Measurements from ENCODE around the gene MMEL1. TPM values are rescaled to one million over a fixed set of nuclear protein-coding genes. Genes with fewer than 3 reads are reported as not detected.

Gene MMEL1
- total and polyA plus RNA-seq, 2 of the 13 experiments (the other 11 are each of a cell fraction or from before 2014, with no cell fraction given) = 0.48 TPM; not detected in 1

GRCh38 chr1:2587071-2587859 lies 45.6 kb downstream of the MMEL1 start (continued):
- TF ChIP-seq KMT2A (CRISPR knock-in tag; IDR thresholded peaks at IDR 0.05) (peak; percentile 40; the same call in 1 of the 2 replicates), ZBTB46 (CRISPR knock-in tag; IDR thresholded peaks at IDR 0.05; ENCODE audit: borderline replicate concordance) (no peak), ZNF709 (CRISPR knock-in tag; IDR thresholded peaks at IDR 0.05) (no peak), ZNF138 (CRISPR knock-in tag; IDR thresholded peaks at IDR 0.05; ENCODE audit: low read depth) (no peak), RBFOX2 (IDR thresholded peaks at IDR 0.05; ENCODE audit: low read depth, low read length) (no peak), NFAT5 (CRISPR knock-in tag; IDR thresholded peaks at IDR 0.05) (peak; percentile 66; the same call in 1 of the 2 replicates), ZFP90 (CRISPR knock-in tag; IDR thresholded peaks at IDR 0.05; ENCODE audit: borderline replicate concordance) (0 out of 2 replicates have a peak, but pooled peaks have one; percentile 33), ZNF776 (CRISPR knock-in tag; IDR thresholded peaks at IDR 0.05) (0 out of 2 replicates have a peak, but pooled peaks have one; percentile 28), CCDC6 (CRISPR knock-in tag; IDR thresholded peaks at IDR 0.05) (no peak), ONECUT2 (CRISPR knock-in tag; IDR thresholded peaks at IDR 0.05) (no peak), SMARCC2 (IDR thresholded peaks at IDR 0.05) (no peak), ZNF274 (CRISPR knock-in tag; IDR thresholded peaks at IDR 0.05) (no peak), PLRG1 (conservative IDR thresholded peaks at IDR 0.05) (no peak), JUNB (CRISPR knock-in tag; IDR thresholded peaks at IDR 0.05; ENCODE audit: borderline replicate concordance) (no peak), ZNF547 (CRISPR knock-in tag; IDR thresholded peaks at IDR 0.05) (no peak), ARNT2 (CRISPR knock-in tag; IDR thresholded peaks at IDR 0.05; ENCODE audit: low read depth) (0 out of 2 replicates have a peak, but pooled peaks have one; percentile 55)
- TF ChIP-seq, protein P1, sequence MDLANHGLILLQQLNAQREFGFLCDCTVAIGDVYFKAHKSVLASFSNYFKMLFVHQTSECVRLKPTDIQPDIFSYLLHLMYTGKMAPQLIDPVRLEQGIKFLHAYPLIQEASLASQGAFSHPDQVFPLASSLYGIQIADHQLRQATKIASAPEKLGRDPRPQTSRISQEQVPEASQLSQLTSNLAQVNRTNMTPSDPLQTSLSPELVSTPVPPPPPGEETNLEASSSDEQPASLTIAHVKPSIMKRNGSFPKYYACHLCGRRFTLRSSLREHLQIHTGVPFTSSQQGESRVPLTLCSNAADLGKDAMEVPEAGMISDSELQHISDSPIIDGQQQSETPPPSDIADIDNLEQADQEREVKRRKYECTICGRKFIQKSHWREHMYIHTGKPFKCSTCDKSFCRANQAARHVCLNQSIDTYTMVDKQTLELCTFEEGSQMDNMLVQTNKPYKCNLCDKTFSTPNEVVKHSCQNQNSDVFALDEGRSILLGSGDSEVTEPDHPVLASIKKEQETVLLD (CRISPR knock-in tag; IDR thresholded peaks at IDR 0.05; ENCODE audit: low read depth) = no peak
- TF ChIP-seq, protein P2, sequence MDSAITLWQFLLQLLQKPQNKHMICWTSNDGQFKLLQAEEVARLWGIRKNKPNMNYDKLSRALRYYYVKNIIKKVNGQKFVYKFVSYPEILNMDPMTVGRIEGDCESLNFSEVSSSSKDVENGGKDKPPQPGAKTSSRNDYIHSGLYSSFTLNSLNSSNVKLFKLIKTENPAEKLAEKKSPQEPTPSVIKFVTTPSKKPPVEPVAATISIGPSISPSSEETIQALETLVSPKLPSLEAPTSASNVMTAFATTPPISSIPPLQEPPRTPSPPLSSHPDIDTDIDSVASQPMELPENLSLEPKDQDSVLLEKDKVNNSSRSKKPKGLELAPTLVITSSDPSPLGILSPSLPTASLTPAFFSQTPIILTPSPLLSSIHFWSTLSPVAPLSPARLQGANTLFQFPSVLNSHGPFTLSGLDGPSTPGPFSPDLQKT (CRISPR knock-in tag; IDR thresholded peaks at IDR 0.05; ENCODE audit: borderline replicate concordance) = no peak
- TF ChIP-seq, protein P3, sequence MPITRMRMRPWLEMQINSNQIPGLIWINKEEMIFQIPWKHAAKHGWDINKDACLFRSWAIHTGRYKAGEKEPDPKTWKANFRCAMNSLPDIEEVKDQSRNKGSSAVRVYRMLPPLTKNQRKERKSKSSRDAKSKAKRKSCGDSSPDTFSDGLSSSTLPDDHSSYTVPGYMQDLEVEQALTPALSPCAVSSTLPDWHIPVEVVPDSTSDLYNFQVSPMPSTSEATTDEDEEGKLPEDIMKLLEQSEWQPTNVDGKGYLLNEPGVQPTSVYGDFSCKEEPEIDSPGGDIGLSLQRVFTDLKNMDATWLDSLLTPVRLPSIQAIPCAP (CRISPR knock-in tag; IDR thresholded peaks at IDR 0.05; ENCODE audit: low read depth) = no peak

All from HepG2 (cell line).